HFFc6 (cell line): Measurements from ENCODE around the gene RIPPLY2. TPM values are rescaled to one million over a fixed set of nuclear protein-coding genes. Genes with fewer than 3 reads are reported as not detected.

Experiments
- DNase-seq: peaks from one replicate; pipeline ENCODE4 v3.0.0-alpha.2; 2018
- H3K27ac Mint-ChIP-seq: 2 replicates; pipeline ENCODE4 v1.8.0; 2020; ENCODE audit warnings: mild to moderate bottlenecking, mixed read lengths
- H3K27me3 Mint-ChIP-seq: 2 replicates; pipeline ENCODE4 v1.8.0; 2021; ENCODE audit warnings: mild to moderate bottlenecking, moderate library complexity, mixed read lengths; ENCODE audit not compliant: insufficient read depth
- H3K36me3 Mint-ChIP-seq: 2 replicates; pipeline ENCODE4 v1.8.0; 2021; ENCODE audit warnings: low read depth, mixed read lengths
- H3K4me1 Mint-ChIP-seq: 2 replicates; pipeline ENCODE4 v1.8.0; 2020; ENCODE audit warnings: low read depth, mixed read lengths
- H3K4me3 Mint-ChIP-seq: 2 replicates; pipeline ENCODE4 v1.8.0; 2020; ENCODE audit warnings: mild to moderate bottlenecking, moderate library complexity, mixed read lengths
- H3K9me3 Mint-ChIP-seq: 2 replicates; pipeline ENCODE4 v1.8.0; 2020; ENCODE audit warnings: mild to moderate bottlenecking, mixed read lengths
- CTCF ChIP-seq: fragments of 200-600 bp; sonication (generic); IDR thresholded peaks from 2 replicates; pipeline ENCODE4 v1.5.0; 2021; ENCODE audit warnings: antibody characterized with exemption, mild to moderate bottlenecking
- total RNA-seq, 6 experiments: library from RNA; stranded (reverse); fragmentation: NEBNext Ultra II Directional; extraction: Animal tissue kit (Norgen Biotek cat#: 25700); gene quantifications; 2 replicates in 1 of 6; 3 replicates in 5 of 6; pipeline ENCODE4 v1.2.3, GENCODE V29; 2021

RIPPLY2 gene
- total RNA-seq, 6 experiments from 2014 or later: not detected

- no peaks in the 10 kb centered on the region for H3K36me3 Mint-ChIP-seq
- no peak for DNase-seq
- H3K27ac Mint-ChIP-seq: no peak overlapping the region
- no peaks in the 10 kb centered on the region for H3K9me3 Mint-ChIP-seq
- no peak for TF ChIP-seq CTCF
- peaks cover 13% of the 10 kb centered on the region; the same call in 1 of the 2 replicates for H3K27me3 Mint-ChIP-seq
- no peak overlapping the region for H3K4me3 Mint-ChIP-seq
- no peaks in the 10 kb centered on the region for H3K4me1 Mint-ChIP-seq
These were observed 507 bp upstream of the RIPPLY2 start for GRCh38 chr6:83852528-83853177.

- Mint-ChIP-seq H3K4me3 (no peak overlapping the region), H3K27me3 (peaks cover 13% of the 10 kb centered on the region; the same call in 1 of the 2 replicates), H3K36me3 (no peaks in the 10 kb centered on the region), H3K4me1 (peaks cover 2% of the 10 kb centered on the region), H3K9me3 (no peaks in the 10 kb centered on the region), H3K27ac (no peak overlapping the region)
- TF ChIP-seq CTCF: no peak
- DNase-seq: no peak
These were observed 891 bp downstream of the RIPPLY2 start for GRCh38 chr6:83854001-83854501.

- no peaks in the 10 kb centered on the region for H3K36me3 Mint-ChIP-seq
- H3K4me1 Mint-ChIP-seq: peaks cover 6% of the 10 kb centered on the region
- no peak overlapping the region for H3K4me3 Mint-ChIP-seq
- no peak for TF ChIP-seq CTCF
- H3K27ac Mint-ChIP-seq: no peak overlapping the region
- peaks cover 13% of the 10 kb centered on the region; the same call in 1 of the 2 replicates for H3K27me3 Mint-ChIP-seq
- no peak for DNase-seq
- no peaks in the 10 kb centered on the region for H3K9me3 Mint-ChIP-seq
These were observed 1.6 kb downstream of the RIPPLY2 start for GRCh38 chr6:83854766-83855165.

GRCh38 chr6:83859410-83860358 lies 6.5 kb downstream of the RIPPLY2 start, which contains the start of gene CYB5R4:
TSS of gene CYB5R4 (plus strand) at chr6:83859689. CDS start at chr6:83859783, 94 bp downstream.
- Mint-ChIP-seq H3K27me3 (peaks cover 2% of the 10 kb centered on the region; the same call in 1 of the 2 replicates), H3K9me3 (no peaks in the 10 kb centered on the region), H3K27ac (peak within 1 kb of the TSS; percentile 89), H3K36me3 (no peaks in the 10 kb centered on the region), H3K4me3 (peak within 1 kb of the TSS; percentile 98), H3K4me1 (peaks cover 39% of the 10 kb centered on the region)
- peak; percentile 74 for TF ChIP-seq CTCF
- DNase-seq: peak; percentile 93

- Mint-ChIP-seq H3K27ac (peak overlapping the region; percentile 89), H3K4me1 (peaks cover 39% of the 10 kb centered on the region), H3K4me3 (peak overlapping the region; percentile 98), H3K9me3 (no peaks in the 10 kb centered on the region), H3K27me3 (no peaks in the 10 kb centered on the region), H3K36me3 (peaks cover 3% of the 10 kb centered on the region; the same call in 1 of the 2 replicates)
- no peak for DNase-seq
- no peak for TF ChIP-seq CTCF
These were observed 7.2 kb downstream of the RIPPLY2 start for GRCh38 chr6:83860359-83860755.
